ENCODE data around the gene TRIM32.
"Not testable (repeated sequence)": the region's sequence is repeated elsewhere in the genome, so short reads cannot be mapped to it uniquely, and the experiment has no call there.

TRIM32 gene

DNA sequence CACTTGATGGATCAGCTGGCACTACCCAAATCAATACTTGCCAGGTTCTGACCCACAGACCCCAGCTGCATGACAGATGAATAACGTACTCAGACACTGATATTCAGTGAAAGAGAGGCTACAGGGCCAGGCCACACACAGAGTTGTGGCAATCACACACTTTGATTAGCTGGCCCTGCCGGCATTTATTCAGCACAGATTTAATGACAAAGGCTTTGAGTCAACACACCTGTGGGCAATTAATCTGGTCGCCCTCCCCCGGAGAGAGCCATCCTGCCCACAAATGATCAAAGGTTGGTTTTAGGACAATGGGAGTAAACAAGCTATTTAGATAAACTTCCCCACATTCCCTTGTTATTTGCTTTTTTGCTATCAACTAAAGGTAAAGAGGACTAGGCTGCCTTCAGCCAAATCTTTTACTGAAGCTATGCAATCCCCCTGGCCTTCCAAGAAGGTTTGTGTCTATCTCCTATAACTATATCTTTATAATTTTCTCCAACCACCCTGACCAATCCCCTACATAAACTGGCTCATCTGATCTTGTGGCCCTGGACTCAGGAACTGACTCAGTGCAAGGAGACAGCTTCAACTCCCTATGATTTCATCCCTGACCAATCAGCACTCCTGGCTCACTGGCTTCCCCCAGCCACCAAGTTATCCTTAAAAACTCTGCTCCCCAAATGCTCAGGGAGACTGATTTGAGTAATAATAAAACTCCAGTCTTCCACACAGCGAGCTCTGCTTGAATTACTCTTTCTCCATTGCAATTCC lies 12.7 kb upstream of the TRIM32 start:
- no peak for DNase-seq

DNA sequence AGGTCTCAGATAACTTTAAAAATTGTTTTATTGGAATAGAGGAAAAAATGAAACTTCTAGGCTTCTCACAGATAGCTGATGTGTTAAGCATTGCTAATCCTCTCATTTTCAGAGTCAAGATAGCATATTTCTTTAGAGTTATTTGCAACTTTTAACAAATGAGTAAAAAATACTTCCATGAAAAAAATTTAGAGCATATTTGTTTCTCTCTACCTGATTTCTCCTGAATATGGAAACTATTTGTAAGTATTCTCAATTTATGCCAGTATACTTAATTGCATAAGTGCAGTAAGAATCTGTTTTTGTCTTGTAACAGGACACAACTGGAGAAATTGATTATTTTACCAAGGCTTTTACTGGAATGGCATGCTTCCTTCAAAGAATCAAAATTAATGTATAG lies 3.6 kb upstream of the TRIM32 start:
- DNase-seq: no peak

DNA sequence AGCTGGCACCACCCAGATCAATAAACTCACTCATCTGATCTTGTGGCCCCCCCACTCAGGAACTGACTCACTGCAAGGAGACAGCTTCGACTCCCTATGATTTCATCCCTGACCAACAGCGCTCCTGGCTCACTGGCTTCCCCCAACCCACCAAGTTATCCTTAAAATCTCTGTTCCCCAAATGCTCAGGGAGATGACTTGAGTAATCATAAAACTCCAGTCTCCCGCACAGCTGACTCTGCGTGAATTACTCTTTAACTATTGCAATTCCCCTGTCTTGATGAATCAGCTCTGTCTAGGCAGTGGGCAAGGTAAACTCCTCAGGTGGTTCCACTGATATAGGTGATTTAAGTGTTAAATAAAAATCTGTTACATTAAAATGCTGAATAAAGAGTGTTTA lies 1.9 kb upstream of the TRIM32 start:
- DNase-seq: no peak

DNA sequence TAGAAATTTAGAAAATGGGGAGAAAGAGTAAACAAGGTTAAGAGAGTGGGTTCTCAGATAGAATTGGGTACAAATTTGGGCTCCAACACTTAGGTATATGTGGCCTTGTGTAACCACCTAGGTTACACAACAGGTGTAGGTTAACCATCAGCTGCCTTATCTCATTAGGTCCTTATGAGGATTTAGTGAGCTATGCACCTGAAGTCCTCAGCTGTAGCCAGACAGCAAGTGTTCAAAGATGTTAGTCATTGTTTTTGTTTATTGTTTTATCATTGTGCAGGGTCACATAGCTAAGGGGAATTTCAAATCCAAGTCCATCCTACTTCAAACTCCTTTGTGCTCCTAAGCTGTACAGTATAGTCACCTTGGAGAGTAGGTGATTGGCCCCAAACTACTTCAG lies 970 bp upstream of the TRIM32 start:
- DNase-seq: no peak

DNA sequence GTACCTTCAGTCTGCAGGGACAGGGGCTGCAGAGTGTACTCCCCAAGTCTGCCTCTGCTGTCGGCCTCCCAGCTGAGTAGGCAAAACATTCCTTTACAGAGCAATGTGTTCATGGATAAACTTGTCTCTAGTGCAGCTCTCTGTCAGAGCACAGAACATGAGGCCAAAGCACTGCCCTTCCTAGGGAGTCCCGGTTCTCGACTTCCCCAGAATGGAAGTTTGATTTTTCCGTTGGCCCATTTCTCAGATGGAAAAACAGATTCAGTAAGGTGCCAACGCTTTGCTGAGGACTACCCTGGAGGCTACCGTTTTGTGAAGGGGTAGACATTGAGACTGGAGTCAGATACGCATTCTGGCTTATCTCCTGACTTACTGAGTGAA lies 422 bp upstream of the TRIM32 start:
- DNase-seq: no peak

DNA sequence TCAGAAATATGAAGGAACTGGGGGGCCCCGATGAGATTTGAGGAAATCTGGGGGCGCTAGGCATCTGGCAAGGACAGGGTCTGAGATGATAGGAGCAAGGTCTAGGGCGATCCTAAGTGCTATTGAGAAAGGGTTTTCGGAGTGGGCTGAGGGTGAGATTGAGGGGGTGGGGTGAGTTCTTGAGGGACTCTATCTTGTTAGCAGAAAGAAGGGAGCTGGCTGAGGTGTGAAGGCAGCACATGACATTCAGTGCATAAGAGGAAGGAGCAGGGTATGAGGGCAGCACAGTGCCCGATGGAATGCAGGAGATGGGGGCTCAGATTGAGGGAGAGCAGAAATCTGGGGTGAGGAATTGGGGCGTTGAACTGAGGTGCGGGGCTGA lies 640 bp downstream of the TRIM32 start:
- DNase-seq: no peak

DNA sequence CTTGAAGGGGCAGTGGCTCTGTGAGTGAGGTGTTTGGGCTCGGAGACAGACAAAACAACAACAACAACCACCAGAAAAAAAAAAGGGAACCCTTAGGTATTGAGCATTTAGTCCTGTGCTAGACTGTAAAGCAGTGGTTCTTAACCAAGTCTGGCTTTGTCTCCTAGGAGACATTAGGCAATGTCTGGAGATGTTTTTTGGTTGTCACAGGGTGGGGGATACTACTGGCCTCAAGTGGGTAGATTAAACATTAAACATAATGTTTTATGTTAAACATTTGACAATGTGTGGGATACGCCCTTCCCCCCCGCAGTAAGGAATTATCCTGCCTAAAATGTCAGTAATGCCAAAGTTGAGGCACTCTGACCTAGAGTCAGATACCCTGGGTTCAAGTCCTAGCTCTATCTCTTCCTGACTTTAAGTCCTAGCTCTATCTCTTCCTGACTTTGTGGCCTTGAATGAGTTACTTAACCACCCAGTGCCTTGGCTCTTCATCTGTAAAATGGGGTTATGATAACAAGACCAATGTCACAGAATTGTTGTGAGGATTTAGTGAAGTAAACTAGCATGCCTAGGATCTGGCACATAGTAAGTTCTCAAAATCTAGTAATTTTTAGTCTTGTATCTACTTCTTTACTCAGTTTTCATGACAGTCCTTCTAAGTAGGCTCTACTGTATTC lies 1.8 kb downstream of the TRIM32 start:
- DNase-seq: no peak

DNA sequence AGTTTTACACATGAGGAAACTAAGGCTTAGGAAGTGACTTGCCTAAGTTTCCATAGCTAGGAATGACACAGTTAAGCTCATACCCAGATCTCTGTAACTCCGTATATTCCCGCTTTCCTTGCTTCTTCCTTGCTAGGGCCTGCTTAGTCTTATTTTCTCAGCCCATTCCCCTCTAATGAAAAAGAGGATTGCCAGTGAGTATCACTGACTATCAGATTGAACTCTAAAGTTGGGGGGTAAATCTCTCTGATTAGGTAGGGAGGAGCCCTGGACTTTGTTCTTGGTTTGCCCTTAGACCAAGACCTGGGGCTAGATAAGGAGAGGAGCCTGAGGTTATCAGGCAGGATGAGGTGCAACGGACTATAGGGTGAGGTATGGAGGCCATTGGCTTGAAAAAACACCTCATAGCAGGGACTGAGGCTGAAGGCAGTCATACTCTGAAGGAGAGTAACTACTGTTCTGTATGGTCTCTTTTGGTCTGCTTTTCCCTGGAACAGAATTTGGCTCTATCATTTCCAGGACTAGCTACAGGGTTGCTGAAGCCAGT lies 2.5 kb downstream of the TRIM32 start:
- DNase-seq: no peak

DNA sequence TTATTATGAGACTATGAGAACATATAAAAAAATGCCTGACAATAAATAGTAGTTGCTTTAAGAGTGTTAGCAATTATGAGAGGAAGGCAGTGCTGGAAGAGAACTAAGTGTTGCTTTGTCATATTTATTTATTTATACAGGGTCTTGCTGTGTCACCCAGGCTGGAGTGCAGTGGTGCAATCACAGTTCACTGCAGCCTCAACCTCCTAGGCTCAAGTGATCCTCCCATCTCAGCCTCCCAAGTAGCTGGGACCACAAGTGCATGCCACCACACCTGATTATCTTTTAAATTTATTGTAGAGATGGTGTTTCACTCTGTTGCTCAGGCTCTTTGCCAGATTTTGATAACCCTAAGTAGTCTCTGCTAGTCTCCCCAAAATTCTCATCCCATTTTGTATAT lies 3.7 kb downstream of the TRIM32 start:
- DNase-seq: not testable (repeated sequence)

DNA sequence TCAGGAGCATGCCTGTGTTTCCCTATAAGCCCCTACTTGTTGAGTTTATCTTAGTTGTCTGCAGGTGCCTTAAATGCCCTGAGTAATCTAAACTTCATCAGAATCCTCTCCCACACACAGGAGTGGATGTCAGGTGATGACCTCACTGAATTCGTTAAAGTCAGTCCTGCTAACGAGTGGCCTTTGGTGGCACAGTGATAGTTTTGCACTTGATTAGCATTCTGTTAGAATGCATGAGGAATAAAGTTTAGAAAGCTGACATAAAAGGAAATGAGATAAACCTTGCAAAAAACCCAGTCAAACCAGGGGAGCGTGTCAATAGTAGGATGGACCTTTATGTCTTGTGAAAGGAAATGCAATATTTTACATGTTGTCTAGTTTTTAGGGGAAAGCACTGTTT lies 4.5 kb downstream of the TRIM32 start:
- DNase-seq: no peak

DNA sequence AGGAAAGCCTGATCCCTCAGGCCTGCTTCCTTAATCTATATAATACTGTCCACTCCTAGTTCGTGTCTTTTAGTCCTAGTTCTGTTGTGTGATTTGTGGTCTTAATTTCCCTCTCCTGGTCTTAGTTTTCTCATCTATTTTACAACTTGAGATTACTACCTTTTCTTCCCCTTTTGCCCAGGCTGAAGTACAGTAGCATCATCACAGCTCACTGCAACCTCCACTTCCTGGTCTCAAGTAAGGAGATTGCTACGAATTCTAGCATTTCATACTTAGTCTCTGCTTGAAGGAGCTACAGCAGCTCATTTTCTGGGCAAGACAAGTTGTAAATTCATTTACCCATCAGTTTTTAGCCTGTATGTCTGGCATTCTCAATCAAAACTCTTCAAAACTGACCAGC lies 5.5 kb downstream of the TRIM32 start:
- no peak for DNase-seq

DNA sequence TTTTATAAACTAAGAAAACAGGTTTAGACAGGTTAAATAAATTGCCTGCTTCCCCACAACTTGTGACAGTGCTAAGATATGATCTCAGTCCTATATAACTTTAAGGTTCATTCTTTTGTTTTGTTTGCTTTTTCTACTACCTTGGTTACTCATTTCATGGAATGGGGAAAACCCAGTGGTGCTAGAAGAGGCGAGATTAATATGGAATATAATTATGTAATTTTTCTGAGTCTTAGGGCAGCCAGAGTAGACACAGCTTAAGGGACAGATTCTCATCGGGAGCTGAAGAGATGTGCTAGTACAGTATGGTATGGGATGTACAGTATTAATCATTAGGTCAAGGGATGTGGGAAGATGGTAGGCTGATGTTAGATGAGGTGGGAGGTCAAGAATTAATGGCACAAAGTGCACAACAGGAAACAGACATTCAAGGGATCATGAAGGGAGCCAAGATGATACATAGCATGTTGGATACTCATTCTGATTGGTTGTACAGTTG lies 6.2 kb downstream of the TRIM32 start:
- DNase-seq: no peak

DNA sequence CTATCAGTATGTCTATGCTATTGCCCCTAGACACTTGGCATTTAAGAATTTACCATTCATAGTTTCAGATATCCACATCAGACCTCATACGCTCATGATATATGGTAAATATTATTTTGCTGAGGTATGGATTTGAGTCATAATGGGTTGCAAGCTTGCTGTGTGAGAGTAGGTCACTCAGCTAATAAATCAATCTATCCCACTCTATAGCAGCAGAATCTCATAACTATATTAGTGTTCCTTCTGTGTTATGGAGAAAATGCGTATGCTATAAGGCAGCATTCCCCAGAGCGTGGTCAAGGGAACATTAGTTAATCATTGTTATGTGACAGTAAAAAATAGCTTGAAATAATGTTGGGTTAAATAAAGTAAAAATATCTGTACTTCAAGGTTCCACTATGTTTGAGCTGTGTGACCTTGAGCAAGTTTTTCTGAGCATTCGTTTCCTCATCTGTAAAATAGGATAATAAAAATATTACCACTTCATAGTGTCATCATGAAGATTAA lies 7.7 kb downstream of the TRIM32 start:
- no peak for DNase-seq

DNA sequence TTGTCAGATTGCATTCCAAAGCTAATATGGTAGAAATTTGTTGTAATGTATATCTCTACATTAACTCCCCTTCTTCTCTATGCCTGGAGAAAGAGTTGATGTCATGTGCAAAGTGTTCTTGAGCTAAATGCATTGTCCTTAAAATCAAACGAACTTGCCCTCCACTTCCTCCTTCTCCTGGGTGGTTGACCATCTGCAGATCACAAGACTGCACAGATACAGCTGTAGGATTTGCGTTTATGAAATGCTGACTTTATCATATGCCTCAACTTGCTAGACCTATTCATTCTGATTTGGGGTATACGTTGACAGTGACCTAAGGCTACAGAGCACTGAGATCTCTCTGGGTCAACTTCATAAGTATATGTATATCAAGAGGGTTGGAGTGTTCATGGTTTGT lies 8.3 kb downstream of the TRIM32 start:
- DNase-seq: no peak

DNA sequence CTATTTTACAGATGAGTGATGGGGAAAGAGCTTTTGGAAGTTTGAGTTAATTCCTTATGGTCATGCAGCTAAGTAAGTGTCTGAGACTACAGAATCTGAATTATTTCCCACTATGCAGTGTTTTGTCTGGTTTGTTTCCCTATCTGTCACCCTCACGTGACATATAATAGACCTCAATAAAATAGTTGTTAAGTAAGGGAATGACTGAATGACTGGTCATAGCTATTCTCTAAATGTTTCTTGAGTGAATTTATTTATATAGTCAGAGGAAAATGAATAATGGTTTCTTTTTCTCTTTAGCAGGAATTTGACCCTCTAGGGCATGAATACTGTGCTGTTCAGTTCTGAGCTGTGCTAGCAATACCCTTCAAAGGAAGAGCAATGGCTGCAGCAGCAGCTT lies 10.3 kb downstream of the TRIM32 start:
- DNase-seq: no peak

DNA sequence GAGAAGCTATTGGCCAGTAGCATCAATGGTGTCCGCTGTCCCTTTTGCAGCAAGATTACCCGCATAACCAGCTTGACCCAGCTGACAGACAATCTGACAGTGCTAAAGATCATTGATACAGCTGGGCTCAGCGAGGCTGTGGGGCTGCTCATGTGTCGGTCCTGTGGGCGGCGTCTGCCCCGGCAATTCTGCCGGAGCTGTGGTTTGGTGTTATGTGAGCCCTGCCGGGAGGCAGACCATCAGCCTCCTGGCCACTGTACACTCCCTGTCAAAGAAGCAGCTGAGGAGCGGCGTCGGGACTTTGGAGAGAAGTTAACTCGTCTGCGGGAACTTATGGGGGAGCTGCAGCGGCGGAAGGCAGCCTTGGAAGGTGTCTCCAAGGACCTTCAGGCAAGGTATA lies 10.8 kb downstream of the TRIM32 start:
- DNase-seq: no peak

DNA sequence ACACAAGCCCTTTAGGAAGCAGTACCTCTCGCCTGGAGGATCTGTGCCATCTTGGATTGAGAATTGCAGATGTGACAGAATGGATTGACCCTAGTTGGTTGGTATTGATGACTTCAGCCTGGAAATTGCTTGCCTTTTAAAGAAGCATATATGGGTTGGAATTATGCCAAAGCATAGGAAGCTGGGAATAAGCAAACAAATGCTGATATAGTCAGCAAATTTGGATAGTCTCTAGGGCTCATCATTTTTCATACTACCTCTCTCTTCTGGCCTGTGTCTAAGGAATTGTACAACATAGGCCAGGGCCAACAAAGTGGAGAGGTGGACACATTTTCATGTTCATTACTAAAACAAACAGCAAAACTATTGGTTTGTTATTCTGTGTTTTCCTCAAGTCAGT lies 13.2 kb downstream of the TRIM32 start:
- no peak for DNase-seq

DNA sequence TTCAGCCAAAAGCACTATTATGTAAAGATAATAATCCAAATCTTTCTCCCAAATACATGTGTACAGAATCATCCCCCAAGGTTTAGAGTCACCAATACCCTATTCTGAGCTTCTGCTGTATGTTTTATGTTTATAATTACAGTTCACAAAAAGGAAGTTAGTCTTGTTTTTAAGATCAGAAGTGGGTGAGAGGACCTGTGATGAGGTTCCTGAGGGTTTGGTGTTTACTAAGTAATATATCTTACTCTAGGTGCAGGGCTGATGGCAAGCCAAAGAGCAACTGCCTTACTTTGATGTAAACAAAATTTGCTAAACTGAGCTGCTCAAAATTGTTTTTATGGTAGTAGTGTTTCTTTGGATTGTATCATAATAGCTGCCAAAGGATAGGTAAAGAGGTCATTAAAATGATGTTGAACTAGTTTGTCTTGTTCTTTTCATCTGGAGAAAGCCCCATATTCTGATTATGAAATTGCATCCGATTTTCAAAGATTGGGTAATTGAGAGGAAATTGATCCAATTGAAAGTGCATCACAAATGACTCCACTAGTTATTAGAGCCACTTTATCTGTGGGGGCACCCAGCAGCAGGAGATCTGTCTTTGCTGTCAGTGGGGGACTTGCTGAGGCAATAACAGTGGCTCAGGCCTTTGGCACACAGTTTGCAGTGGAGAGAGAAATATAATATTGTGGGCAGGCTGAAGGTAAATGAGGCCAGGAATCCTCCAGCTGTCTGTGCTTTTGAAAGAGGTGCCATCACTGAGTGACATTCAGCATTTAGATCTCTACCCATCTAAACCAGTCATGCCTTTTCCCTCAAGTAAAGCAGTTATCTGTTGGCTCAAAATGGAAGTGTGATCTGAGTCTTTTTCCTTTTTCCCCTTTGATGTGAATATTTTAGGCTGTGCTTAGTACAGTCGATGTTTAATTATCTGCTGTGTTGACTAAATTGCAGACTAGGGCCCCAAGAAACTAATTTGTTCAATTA lies 14.1 kb downstream of the TRIM32 start:
- DNase-seq: no peak

DNA sequence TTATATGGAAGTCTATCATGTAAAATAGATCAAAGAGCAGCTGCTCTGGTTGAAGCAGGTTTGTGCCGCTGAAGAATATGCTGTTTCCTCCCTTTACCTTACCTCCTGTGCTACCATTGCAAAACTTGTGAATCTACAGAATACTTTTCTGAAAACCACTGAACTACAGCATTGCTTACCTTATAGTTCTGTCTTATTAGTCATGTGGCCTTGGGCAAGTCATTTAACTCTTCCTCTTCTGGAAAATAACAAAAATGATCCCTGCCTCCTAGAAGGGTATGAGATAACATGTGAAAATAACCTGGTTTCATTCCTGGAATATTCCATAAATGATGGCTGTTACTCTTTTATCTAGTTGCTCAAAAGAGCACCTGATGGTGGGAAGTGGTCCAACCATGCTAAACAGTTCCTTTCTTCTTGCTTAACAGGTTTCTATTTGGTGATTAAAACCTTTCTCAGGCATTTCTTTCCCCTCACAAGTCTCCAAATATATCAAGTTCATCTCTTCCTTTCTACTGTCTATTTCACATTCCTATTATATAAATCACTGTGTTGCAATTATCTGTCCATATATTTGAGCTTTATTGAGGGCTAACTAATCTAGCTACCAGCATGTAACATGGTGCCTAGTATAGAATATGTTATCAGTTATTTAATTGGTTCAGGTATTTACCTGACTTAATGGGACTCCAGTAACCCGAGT lies 15.0 kb downstream of the TRIM32 start:
- no peak for DNase-seq

DNA sequence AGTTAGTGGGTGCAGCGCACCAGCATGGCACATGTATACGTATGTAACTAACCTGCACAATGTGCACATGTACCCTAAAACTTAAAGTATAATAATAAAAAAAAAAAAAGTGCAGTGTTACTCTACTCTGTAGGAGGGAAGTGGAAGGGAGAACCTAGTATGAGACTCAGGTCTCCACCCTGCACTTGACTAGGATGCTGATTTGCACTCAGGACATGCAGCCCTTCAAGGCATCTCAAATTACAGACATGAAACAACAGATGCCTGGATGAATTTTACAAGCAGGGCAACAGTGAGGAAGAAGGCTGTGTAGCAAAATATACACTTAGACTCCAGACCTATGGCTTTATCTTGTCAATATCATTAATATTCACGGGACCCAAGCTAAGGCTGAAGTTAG lies 16.5 kb downstream of the TRIM32 start:
- DNase-seq: no peak

DNA sequence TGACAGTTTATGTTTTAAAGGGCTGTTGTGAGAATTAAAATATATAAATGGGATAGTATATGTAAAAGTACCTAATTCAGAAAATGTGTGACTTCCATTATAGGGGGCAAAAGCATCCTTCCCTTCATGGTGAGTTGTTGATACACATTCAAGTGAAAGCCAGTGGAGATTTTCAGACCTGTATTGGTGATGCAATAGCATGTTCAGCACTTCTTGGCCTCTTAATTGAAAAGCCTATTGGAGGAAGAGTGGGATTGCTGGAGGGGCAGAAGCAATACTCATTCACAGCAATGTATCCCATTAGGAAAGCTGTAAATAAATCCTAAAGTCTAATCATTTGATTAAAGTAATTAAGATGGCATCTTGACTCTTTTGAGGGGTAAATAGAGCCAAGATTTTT lies 17.4 kb downstream of the TRIM32 start:
- no peak for DNase-seq

DNA sequence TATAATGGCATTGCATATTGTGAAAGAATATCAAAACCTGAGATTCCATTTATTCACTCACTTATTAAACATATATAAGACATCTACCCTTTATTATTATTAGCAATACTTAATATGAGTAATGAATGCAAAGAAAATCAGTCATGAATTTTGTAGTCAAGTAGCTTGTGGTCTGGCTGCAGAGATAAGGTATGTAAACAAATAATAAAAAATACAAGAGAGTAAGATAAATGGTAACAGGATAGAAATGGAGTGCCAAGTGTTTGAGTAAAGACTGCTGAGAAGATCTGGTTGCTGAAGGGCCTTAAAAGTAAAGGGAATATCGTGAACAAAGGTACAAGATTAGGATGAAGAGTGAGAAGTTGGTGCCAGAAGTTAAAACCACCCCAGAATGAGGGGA lies 18.4 kb downstream of the TRIM32 start:
- DNase-seq: no peak
